H9 (cell line): ENCODE measurements around the gene MB21D2. TPM values are rescaled to one million over a fixed set of nuclear protein-coding genes. Genes with fewer than 3 reads are reported as not detected.

Source experiments
- DNase-seq: peaks from one replicate; pipeline ENCODE4 v3.0.0-alpha.2; 2017
- H2AFZ ChIP-seq: one replicate; pipeline ENCODE4 v1.6.1; 2013; ENCODE audit warnings: mild to moderate bottlenecking, low read length, control low read depth, moderate library complexity
- H2AK5ac ChIP-seq: 2 replicates; pipeline ENCODE4 v1.6.1; 2013; ENCODE audit warnings: low read length, control low read depth, mixed read lengths; ENCODE audit not compliant: insufficient read length
- H2BK120ac ChIP-seq: one replicate; pipeline ENCODE4 v1.6.1; 2013; ENCODE audit warnings: low read depth, mild to moderate bottlenecking, low read length, control low read depth, inconsistent platforms; ENCODE audit not compliant: poor library complexity, severe bottlenecking
- H2BK12ac ChIP-seq: 2 replicates; pipeline ENCODE4 v1.6.1; 2013; ENCODE audit warnings: low read length, control low read depth, mixed read lengths, low read depth; ENCODE audit not compliant: insufficient read length
- H2BK15ac ChIP-seq: 2 replicates; pipeline ENCODE4 v1.6.1; 2013; ENCODE audit warnings: low read depth, low read length, control low read depth
- H2BK20ac ChIP-seq: one replicate; pipeline ENCODE4 v1.6.1; 2013; ENCODE audit warnings: low read depth, mild to moderate bottlenecking, low read length, control low read depth, inconsistent platforms; ENCODE audit not compliant: poor library complexity, severe bottlenecking
- H2BK5ac ChIP-seq: 2 replicates; pipeline ENCODE4 v1.6.1; 2013; ENCODE audit warnings: low read length, control low read depth, mixed read lengths; ENCODE audit not compliant: insufficient read length
- H3K14ac ChIP-seq: 2 replicates; pipeline ENCODE4 v1.6.1; 2013; ENCODE audit warnings: low read length, control low read depth; ENCODE audit not compliant: insufficient read depth
- H3K18ac ChIP-seq: 2 replicates; pipeline ENCODE4 v1.6.1; 2013; ENCODE audit warnings: low read depth, mild to moderate bottlenecking, mixed read lengths, low read length, control low read depth; ENCODE audit not compliant: insufficient read length
- H3K23ac ChIP-seq: 2 replicates; pipeline ENCODE4 v1.6.1; 2013; ENCODE audit warnings: low read length, control low read depth, mixed read lengths, low read depth; ENCODE audit not compliant: insufficient read length
- H3K23me2 ChIP-seq: 2 replicates; pipeline ENCODE4 v1.6.1; 2013; ENCODE audit warnings: low read depth, mild to moderate bottlenecking, mixed read lengths, low read length, control low read depth; ENCODE audit not compliant: insufficient read length, poor library complexity, severe bottlenecking
- H3K27ac ChIP-seq: 2 replicates; pipeline ENCODE4 v1.5.1; 2013; ENCODE audit warnings: low read length, control low read depth, mixed read lengths, low read depth; ENCODE audit not compliant: insufficient read length
- H3K27me3 ChIP-seq: 2 replicates; pipeline ENCODE4 v1.6.1; 2013; ENCODE audit warnings: low read length, control low read depth, inconsistent platforms; ENCODE audit not compliant: insufficient read depth
- H3K4ac ChIP-seq: 2 replicates; pipeline ENCODE4 v1.6.1; 2013; ENCODE audit warnings: low read depth, mild to moderate bottlenecking, control low read depth, inconsistent platforms, low read length, moderate library complexity
- H3K4me1 ChIP-seq: 2 replicates; pipeline ENCODE4 v1.6.1; 2013; ENCODE audit warnings: low read length, control low read depth, inconsistent platforms; ENCODE audit not compliant: insufficient read depth
- H3K4me2 ChIP-seq: 2 replicates; pipeline ENCODE4 v1.6.1; 2013; ENCODE audit warnings: low read length, control low read depth, mixed read lengths; ENCODE audit not compliant: insufficient read length, insufficient read depth
- H3K56ac ChIP-seq: 2 replicates; pipeline ENCODE4 v1.6.1; 2013; ENCODE audit warnings: low read depth, mild to moderate bottlenecking, mixed read lengths, low read length, control low read depth; ENCODE audit not compliant: insufficient read length
- H3K79me1 ChIP-seq: 2 replicates; pipeline ENCODE4 v1.6.1; 2013; ENCODE audit warnings: low read depth, mild to moderate bottlenecking, moderate library complexity, low read length, control low read depth, inconsistent platforms; ENCODE audit not compliant: insufficient read depth, poor library complexity, severe bottlenecking
- H3K79me2 ChIP-seq: 2 replicates; pipeline ENCODE4 v1.6.1; 2013; ENCODE audit warnings: low read length, control low read depth, inconsistent platforms; ENCODE audit not compliant: insufficient read depth
- H3K9ac ChIP-seq: 2 replicates; pipeline ENCODE4 v1.6.1; 2013; ENCODE audit warnings: low read length, control low read depth, mixed read lengths; ENCODE audit not compliant: insufficient read length; ENCODE audit errors: extremely low read depth
- H3K9me3 ChIP-seq: one replicate; pipeline ENCODE4 v1.6.1; 2013; ENCODE audit warnings: low read depth, low read length, inconsistent platforms; ENCODE audit not compliant: control insufficient read depth
- H3T11ph ChIP-seq: one replicate; pipeline ENCODE4 v1.6.1; 2013; ENCODE audit warnings: mild to moderate bottlenecking, low read length, control low read depth, inconsistent platforms
- H4K20me1 ChIP-seq: one replicate; pipeline ENCODE4 v1.6.1; 2013; ENCODE audit not compliant: control insufficient read depth, insufficient read length, insufficient read depth
- H4K5ac ChIP-seq: 2 replicates; pipeline ENCODE4 v1.6.1; 2013; ENCODE audit warnings: low read depth, mild to moderate bottlenecking, mixed read lengths, low read length, control low read depth; ENCODE audit not compliant: insufficient read length
- H4K8ac ChIP-seq: replicated peaks from 2 replicates; pipeline ENCODE4 v1.6.1; 2013; ENCODE audit warnings: low read length, control low read depth, mixed read lengths, low read depth; ENCODE audit not compliant: insufficient read length
- H4K91ac ChIP-seq: 2 replicates; pipeline ENCODE4 v1.6.1; 2013; ENCODE audit warnings: low read depth, mild to moderate bottlenecking, moderate library complexity, mixed read lengths, low read length, control low read depth; ENCODE audit not compliant: insufficient read length
- H3K27ac Mint-ChIP-seq, 3 experiments: 2 replicates in 2 of 3; 3 replicates in 1 of 3; pipeline ENCODE4 v1.8.0; 2020 to 2021; ENCODE audit warnings: mixed read lengths in 3 of 3, mild to moderate bottlenecking in 1 of 3, moderate library complexity in 1 of 3
- H3K27me3 Mint-ChIP-seq: 2 replicates; pipeline ENCODE4 v1.8.0; 2021; ENCODE audit warnings: low read depth, mild to moderate bottlenecking, moderate library complexity, mixed read lengths
- H3K36me3 Mint-ChIP-seq, 3 experiments: 2 replicates in 2 of 3; 3 replicates in 1 of 3; pipeline ENCODE4 v1.8.0; 2020 to 2021; ENCODE audit warnings: low read depth in 3 of 3, mixed read lengths in 3 of 3; ENCODE audit not compliant: insufficient read depth in 1 of 3
- H3K4me1 Mint-ChIP-seq, 2 experiments: 2 replicates each; pipeline ENCODE4 v1.8.0; 2020; ENCODE audit warnings: mixed read lengths in 2 of 2
- H3K4me3 Mint-ChIP-seq, 2 experiments: 2 replicates in 1 of 2; 3 replicates in 1 of 2; pipeline ENCODE4 v1.8.0; 2020 to 2021; ENCODE audit warnings: mild to moderate bottlenecking in 2 of 2, mixed read lengths in 2 of 2, moderate library complexity in 1 of 2
- H3K9me3 Mint-ChIP-seq, 2 experiments: 2 replicates in 1 of 2; 3 replicates in 1 of 2; pipeline ENCODE4 v1.8.0; 2020; ENCODE audit warnings: mild to moderate bottlenecking in 2 of 2, mixed read lengths in 2 of 2, moderate library complexity in 1 of 2
- WGBS: extraction: QIAGEN DNeasy Blood & Tissue Kit; methylation state at CpG from one replicate; pipeline ENCODE4 v1.1.7; 2013; ENCODE audit warnings: missing lambda C conversion rate, low lambda C conversion rate, mixed read lengths; ENCODE audit not compliant: insufficient read length; ENCODE audit errors: extremely low coverage; 5-methylcytosine and 5-hydroxymethylcytosine counted together
- total RNA-seq: library from RNA; stranded (reverse); gene quantifications from 2 replicates; pipeline ENCODE4 v1.2.1, GENCODE V29; 2021
- TF ChIP-seq, protein P1 (sequence below): fragments of 200-600 bp; sonication (generic); conservative IDR thresholded peaks from 3 replicates; pipeline ENCODE4 v1.8.0; 2021; ENCODE audit warnings: antibody characterized with exemption, mild to moderate bottlenecking

The MB21D2 gene
- total RNA-seq, 1 experiment from 2014 or later: 19.1 TPM

DNA sequence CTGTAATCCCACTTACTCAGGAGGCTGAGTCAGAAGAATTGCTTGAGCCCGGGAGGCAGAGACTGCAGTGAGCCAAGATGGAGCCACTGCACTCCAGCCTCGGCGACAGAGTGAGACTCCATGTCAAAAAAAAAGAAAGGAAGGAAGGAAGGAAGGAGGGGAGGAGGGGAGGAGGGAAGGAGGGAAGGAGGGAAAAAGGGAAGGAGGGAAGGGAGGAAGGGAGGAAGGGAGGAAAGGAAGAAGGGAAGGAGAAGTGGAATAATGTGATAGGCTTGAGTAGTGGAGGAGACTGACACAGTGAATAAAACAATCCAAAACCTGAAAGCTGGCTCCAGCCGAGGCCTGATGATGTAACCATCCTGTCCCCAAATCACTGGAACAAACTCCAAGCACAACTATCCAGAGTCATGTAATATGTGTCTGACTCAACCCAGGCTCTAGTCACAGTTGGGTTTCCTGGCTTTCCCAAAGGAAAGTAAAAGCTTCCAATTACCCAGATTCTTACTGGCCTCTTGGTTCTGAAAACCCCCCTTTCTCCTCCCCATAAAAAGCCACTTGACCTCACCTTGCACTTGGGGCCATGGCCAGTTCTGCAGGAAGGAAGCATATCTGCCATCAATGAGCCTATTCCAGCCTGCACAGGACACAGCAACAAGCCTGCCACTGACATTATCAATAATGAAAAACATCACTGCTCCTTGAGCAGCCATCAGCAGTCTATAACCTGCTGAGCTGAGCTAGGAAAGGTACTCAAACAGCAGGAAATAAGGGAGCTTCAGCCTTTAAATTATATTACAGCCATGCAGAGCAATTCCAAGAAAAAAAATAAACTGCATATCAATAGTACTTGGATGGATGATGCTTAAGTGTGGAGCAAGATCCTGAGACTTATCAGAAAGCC lies 48.3 kb downstream of the MB21D2 start:
- Histone ChIP-seq H3K9me3 (no peaks in the 10 kb centered on the region), H4K91ac (no peak overlapping the region), H3K9ac (no peak overlapping the region), H3T11ph (no peak overlapping the region), H3K4me2 (no peak overlapping the region), H3K56ac (no peak overlapping the region), H4K8ac (no peak overlapping the region), H4K5ac (no peak overlapping the region), H2BK20ac (no peak overlapping the region), H3K4me1 (peaks cover 14% of the 10 kb centered on the region), H3K14ac (no peak overlapping the region), H3K23ac (no peak overlapping the region), H3K27me3 (no peaks in the 10 kb centered on the region), H3K18ac (no peak overlapping the region), H2AFZ (no peak overlapping the region), H2AK5ac (no peak overlapping the region), H3K23me2 (no peaks in the 10 kb centered on the region), H4K20me1 (no peaks in the 10 kb centered on the region), H2BK15ac (no peak overlapping the region), H2BK5ac (no peak overlapping the region), H3K79me1 (no peaks in the 10 kb centered on the region), H3K4ac (no peak overlapping the region), H3K79me2 (peaks cover 4% of the 10 kb centered on the region; the same call in 1 of the 2 replicates), H2BK120ac (no peak overlapping the region), H3K27ac (no peak overlapping the region), H2BK12ac (no peak overlapping the region)
- H3K4me3 Mint-ChIP-seq: no peak overlapping the region; a peak in 1 of 5 replicates
- H3K27ac Mint-ChIP-seq: peak overlapping the region in 1 of 3 experiments; percentile 83; a peak in 2 of 7 replicates
- no peak for DNase-seq
- no peaks in the 10 kb centered on the region; a peak in 2 of 7 replicates for H3K36me3 Mint-ChIP-seq
- no CpG with 5 or more reads among the region's 4 CpGs for WGBS
- H3K27me3 Mint-ChIP-seq: no peaks in the 10 kb centered on the region
- no peaks in the 10 kb centered on the region for H3K9me3 Mint-ChIP-seq
- peaks cover 45% of the 10 kb centered on the region in 2 experiments for H3K4me1 Mint-ChIP-seq
- TF ChIP-seq, protein P1, sequence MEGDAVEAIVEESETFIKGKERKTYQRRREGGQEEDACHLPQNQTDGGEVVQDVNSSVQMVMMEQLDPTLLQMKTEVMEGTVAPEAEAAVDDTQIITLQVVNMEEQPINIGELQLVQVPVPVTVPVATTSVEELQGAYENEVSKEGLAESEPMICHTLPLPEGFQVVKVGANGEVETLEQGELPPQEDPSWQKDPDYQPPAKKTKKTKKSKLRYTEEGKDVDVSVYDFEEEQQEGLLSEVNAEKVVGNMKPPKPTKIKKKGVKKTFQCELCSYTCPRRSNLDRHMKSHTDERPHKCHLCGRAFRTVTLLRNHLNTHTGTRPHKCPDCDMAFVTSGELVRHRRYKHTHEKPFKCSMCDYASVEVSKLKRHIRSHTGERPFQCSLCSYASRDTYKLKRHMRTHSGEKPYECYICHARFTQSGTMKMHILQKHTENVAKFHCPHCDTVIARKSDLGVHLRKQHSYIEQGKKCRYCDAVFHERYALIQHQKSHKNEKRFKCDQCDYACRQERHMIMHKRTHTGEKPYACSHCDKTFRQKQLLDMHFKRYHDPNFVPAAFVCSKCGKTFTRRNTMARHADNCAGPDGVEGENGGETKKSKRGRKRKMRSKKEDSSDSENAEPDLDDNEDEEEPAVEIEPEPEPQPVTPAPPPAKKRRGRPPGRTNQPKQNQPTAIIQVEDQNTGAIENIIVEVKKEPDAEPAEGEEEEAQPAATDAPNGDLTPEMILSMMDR: no peak
